ENCODE results near the gene CALCOCO1.
"Not testable (repeated sequence)": the region's sequence is repeated elsewhere in the genome, so short reads cannot be mapped to it uniquely, and the experiment has no call there.

CALCOCO1 gene, protein sequence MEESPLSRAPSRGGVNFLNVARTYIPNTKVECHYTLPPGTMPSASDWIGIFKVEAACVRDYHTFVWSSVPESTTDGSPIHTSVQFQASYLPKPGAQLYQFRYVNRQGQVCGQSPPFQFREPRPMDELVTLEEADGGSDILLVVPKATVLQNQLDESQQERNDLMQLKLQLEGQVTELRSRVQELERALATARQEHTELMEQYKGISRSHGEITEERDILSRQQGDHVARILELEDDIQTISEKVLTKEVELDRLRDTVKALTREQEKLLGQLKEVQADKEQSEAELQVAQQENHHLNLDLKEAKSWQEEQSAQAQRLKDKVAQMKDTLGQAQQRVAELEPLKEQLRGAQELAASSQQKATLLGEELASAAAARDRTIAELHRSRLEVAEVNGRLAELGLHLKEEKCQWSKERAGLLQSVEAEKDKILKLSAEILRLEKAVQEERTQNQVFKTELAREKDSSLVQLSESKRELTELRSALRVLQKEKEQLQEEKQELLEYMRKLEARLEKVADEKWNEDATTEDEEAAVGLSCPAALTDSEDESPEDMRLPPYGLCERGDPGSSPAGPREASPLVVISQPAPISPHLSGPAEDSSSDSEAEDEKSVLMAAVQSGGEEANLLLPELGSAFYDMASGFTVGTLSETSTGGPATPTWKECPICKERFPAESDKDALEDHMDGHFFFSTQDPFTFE

DNA sequence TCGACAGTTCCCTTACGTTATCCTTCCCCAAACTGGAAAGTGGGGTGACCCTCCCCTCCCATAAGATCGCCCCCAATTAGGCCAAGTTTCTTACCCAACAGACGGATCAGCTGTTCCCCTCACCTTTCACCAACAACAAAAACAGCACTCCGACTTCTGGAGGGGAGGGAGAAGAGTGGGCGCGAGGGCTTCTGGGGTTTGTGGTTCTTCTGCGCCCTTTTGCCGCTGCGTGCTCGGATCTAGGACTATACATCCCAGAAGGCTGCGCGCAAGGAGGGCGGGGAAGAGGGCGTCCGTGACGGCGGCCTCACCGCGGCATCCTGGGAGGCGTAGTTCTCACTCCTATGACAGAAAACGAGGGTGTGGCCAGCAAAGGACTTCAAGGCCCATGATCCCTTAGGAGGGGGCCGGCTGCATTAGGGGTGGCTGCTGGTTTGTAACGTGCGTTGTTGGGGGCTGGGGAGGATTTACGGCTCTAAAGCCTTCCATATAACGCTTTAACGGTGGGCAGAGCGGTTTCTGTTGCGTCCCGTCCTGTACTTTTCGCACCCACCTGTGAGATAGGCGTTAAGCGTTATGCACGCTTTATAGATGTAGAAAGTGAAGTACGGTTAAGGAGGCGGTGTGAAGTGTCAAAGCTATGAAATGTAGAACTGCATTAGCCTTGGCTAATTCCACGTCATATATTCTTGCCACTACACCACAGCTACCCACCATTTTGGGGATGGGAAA lies at the start of gene CALCOCO1:
CALCOCO1 (minus strand) TSS at position 143 of the 732 bp plus-strand sequence. CDS start 2,210 bp downstream, outside the sequence.
- peak; percentile 86 for DNase-seq

DNA sequence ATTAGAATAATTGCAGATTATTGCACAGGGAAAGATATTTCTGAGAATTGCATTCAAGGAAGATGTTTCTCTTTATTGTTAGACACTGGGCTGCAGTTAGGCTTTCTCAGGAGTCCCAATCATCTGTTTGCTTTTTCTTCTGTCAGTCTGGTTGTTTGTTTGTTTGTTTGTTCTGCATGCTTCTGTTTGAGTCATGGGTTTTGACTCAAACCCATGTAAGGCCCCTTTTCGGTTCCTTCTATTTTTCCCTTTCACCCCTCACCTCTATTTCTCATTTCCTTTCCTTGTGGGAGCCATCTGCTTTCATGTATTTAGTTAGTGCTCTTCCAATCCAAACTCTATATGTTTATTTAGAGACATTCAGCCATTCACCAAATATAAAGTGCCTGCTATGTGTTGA lies 49.6 kb upstream of the CALCOCO1 start:
- no peak for DNase-seq

DNA sequence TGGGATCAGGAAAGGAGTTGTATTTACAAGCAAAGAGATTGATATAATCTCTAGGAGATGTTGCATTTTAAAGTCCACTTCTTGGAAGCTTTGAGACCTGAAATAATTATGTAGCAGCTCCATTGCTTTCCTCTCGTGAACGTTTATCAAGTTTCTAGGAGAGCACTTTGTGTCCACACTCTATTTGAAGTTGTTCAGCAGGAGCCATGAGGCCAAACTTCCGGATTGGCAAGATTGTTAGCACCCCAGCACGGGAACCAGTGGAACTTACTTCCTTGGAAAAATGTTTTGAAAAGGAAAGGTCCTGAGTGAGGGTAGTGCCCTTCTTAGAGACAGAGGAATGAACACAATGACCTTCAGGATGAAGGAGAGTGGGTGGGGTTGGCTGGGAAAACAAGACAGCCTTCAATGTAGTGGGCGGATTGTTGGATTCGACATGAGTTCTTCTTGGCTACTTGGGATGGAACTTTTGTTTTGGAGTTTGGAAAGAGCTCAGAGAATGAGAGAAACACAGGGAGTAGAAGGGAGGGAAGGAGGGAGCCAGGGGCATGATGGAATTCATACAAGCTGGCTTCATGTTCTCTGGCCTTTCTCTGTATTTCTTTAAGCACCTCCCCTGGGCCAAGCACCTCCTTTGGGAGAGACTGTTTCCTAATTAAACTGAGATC lies 48.4 kb upstream of the CALCOCO1 start:
- DNase-seq, result no peak

DNA sequence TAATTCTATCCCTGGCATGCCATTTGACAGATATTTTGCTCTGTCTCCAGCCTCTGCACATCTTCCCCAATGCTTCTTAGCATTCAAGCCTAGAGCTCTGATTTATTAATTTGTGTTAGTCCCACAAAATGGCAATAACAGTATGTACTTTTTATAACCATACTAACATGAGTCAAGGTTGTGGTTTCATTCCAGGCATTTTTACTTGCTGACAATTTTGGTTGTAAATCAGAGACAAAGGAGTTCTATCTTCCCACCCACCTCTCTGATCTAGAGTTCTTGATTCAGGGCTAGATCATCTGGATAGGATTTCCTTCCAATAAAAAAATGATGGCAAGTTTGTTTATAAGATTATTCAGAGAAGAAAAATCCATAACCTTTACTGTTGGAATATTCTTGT lies 43.0 kb upstream of the CALCOCO1 start:
- no peak for DNase-seq

DNA sequence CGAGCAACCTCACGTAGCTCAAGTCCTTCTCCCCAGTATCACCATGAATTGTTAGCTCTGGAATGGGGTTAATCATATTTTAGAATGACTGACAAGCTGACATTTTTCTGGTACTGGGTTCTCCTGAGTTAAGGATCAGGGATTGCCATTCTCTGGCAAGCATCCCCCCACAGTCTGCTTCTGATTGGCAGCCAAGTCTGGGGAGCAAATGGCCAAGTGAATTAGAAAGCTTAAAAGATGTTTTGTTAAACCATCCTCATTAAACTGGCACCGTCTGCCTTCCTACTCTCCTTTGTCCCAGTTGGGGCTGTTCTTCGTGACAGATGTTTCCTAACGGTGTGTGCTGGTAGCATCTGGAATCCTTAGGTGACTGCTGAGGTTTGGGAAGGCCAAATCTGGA lies 41.7 kb upstream of the CALCOCO1 start:
- DNase-seq, result no peak

DNA sequence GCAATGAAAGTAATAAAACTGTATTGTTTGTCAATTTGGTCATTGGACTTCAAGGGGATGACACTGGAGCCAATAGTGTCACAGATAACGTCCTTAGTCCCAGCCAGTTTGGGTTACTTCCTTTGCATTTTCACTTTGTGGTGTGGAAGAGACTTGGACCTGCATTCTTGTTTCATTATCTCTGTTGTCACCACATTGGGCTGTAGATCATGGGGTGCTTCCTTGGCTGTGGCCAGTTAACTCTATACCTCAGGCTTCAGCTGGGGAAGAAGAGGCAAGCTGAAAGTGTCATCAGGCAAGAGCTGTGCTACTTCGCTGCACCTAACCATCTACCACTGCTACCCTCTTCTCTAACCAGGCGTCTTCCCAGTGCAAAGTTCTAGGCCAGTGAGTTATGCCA lies 39.6 kb upstream of the CALCOCO1 start:
- DNase-seq, result no peak

DNA sequence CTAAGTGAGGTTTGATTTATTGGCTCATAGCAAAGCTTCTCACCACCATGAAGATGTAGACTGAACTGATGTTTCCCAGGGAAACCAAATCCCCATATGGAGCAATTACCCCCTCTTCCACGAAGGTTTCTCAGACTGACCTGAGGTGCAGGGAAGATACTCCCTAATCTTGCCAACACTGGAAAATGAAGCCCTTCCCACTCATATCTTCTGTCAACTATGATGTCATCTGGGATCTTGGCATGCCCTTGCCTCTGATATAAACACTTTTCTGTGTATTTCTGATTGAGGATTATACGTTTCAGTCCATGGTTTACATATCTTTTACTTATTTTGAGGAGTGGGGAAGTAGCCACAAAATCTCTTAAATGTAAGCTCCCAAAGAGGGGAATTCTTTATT lies 38.6 kb upstream of the CALCOCO1 start:
- DNase-seq, result no peak

DNA sequence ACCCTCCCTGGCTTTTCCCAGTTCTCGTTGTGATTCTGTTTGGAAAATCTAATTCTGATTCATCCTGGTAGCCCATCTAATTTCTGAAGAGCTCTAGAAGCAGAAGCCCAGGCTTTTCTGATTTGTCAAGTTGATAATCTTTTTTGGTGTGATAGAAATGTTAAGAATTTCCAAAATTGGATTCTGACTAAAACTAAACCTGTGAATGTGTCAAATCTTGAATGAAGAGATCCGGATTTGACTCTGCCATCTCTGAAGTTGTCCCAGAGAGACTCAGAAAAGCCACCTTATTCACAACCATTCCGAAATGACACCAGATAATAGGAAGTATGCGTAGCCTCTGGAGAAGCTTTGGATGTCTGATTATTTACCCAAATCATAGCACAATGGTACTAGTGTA lies 37.4 kb upstream of the CALCOCO1 start:
- DNase-seq, result no peak

DNA sequence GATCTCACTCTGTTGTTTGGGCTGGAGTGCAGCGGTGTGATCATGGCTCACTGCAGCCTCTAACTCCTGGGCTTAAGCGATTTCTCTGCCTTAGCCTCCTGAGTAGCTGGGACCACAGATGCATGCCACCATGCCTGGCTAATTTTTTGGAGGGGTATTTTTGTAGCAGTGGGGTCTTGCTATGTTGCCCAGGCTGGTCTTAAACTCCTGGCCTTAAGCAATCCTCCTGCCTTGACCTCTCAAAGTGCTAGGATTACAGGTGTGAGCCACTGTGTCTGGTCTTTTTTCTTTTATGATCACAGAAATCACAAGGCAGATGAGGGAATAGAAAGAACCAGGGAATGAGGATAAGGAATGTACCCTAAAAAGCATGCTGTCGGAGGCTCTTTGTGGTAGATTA lies 35.5 kb upstream of the CALCOCO1 start:
- not testable (repeated sequence) for DNase-seq

DNA sequence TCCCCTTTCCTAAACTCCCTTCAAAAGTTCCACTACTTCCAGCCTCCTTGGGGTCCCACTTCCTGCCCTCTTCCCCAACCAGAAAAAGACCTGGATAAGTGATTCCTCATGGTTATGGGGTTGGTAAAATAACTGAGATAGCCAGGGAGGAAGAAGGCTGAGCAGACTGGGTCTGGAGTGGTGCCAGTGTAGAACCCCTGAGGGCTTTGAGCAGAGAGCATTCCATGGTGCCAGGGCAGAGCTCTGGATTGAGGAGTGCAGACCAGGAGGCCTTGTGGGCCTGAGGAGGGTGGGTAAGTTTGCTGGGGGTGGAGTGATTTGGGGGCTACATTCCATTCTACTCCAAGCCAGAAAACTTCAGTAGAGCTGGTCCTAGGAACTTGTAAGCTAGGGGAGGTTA lies 34.1 kb upstream of the CALCOCO1 start:
- DNase-seq, result no peak

DNA sequence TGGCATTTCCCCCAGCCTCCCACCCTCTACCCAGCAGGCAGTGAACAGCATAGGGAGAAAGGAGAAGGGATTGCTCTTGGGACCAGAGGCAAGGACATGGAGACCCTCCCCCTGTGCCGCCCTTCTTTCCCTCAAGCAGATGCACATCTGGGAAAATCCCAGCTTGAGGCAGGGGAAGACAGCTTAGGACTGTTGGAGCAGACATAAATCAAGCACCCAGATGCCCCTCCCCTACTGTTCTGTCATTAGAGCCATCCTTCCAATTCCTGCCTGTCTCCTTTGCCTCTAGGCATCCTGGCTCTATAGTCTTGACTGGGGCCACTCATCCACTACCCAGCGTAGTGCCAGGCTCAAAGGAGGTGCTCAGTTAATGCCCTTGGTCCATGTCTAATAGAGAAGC lies 32.0 kb upstream of the CALCOCO1 start:
- no peak for DNase-seq

DNA sequence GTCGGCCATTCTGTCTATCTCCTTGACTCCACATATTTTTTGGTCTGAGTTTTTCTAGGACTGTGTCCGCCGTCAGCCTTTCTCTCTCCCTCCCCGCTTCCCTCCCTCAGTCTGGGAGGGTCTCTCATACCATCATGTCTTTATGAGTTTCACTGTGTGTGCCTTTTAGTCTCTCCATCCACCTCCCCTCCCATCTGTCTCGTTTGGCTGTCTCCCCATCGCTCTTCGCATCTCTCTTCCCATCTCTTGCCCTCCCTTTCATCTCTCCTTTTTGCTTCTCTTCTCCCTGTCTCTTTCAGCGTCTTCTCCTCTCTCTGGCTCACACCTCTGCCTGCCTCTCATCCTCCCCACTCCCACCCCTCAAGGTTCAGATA lies 31.5 kb upstream of the CALCOCO1 start:
- DNase-seq, result no peak

DNA sequence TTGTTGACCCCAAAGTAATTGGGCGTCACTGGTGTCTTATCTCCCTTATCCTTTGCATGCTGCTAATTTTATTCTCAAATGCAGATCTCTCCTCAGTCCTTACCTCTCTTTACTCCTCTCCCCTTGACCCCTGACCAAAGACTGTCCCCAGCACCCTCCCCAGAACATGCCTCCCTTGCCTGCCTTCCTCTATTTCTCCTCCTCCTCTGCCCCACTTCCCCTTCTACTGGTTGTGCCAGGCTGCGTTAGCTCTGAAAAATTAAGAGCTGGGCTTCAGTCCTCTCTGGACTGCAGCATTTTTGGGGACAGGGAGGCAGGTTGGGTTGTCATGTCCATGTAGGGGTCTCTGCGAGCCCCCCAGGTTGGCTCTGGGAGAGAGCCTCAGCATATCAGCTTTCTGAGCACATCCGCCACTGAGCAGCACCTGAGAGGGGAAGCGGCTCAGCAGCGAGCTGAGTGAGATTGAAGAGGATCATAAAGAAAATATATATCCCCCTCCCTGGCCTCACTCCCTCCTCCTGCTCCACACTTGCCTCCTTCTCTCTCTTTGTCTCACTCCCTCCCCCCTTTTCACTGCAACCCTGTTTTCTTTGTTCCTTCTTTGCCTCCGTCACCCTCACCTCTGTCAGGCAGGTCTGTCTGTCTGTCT lies 31.0 kb upstream of the CALCOCO1 start:
- DNase-seq, result no peak

DNA sequence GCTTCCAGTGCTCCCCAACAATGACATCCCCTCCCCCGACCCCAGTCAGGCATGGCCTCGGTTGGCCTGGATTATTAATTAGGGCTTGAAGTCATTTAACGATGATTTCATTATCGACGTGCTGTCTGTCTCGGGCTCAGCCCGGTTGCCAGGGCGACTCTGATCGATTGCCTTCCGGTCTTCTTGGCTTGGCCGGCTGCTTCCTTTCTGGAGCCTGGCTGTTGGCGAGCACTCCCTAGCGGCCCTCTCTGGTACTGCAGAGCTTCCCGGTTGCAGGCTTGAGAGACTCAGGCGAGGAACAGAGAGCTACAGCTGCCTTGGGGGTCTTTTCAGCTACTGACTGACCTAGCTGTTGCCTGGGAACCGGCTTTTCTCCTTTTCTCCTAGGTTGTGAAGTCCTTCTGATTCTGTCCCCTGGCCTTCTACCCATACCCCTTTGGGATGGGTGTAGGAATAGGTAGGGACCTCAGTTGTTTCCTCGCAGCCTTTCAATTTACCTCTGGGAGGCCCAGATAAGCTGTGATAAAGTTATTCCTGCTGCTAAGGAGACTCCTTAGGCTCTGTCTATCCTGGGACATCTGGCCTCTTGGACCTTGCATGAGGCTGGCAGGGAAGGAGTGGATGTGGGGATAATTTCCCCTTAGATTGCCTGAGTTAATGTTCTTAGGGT lies 30.0 kb upstream of the CALCOCO1 start:
- DNase-seq, result no peak

DNA sequence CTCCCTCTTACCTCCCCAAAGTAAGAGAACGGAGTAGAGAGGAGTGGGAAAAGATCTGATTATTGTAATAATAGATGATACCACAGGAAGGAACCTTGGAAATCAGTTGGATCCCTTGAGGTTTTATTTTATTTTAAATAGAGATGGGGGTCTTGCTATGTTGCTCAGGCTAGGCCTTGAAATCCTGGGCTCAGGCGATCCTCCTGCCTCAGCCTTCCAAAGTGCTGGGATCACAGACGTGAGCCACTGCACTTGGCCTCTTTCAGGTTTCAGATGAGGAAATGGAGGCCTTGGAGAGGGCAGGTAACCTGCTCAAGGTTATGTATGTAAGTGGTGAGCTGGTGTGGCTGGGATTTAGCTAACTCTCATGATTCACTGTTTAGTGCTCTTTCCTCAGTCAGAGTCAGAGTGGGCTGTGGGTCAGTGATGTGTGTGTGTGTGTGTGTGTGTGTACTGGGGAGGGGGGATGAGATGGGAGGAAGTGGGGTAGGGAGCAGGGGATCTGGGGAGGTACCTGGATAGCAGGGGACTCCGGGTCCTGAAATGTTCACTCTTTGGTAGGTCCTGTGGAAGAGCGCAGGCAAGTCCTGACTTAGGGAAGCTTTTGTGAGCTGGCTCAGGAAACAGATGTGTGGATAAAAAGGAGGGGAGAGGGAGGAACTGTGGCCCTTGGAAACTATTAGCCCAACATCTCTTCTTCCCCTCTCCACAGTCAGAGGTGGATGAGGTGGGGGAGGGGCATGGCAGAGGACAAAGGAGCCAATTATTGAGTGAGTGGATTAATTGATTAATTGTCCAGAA lies 29.2 kb upstream of the CALCOCO1 start:
- no peak for DNase-seq

DNA sequence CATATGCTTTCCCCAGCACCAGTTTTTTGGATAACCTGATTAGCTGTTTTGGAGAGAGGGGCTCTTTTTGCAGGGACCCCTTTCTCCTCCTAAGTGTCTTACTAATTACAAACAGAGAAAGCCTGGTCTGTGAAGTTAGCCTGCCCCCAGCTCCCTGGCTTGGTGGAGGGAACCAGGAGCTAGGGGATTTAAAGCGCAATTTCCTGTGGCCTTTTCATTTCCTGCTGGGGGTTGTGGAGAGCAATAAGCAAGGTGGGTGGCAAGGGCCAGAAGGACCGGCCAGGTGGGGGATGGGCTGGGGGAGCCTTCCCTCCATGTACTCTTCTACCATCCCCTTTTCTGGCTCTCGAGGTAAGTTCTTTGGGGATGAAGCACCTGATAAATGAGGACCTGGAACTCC lies 28.6 kb upstream of the CALCOCO1 start:
- no peak for DNase-seq

DNA sequence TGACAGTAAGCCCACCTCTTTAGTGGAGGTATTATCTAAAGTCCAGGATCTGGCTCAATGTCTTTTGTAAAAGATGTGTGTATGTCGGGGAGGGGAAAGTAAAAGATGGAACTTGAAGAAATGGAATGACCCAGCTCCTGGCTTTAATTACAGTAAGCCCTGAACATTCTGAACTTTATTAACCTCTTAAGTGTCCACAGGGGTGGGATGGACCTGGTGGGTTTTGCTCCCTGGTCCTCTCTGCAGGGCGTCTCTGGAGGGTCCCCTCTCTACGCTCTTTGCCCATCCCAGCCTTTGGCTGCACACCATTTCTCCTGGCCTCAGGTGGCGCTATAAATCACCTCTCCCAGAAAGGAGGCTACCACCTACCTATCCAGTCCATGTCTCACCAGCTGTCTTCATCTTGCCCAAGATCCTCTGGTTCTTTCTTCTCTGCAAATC lies 28.2 kb upstream of the CALCOCO1 start:
- no peak for DNase-seq

DNA sequence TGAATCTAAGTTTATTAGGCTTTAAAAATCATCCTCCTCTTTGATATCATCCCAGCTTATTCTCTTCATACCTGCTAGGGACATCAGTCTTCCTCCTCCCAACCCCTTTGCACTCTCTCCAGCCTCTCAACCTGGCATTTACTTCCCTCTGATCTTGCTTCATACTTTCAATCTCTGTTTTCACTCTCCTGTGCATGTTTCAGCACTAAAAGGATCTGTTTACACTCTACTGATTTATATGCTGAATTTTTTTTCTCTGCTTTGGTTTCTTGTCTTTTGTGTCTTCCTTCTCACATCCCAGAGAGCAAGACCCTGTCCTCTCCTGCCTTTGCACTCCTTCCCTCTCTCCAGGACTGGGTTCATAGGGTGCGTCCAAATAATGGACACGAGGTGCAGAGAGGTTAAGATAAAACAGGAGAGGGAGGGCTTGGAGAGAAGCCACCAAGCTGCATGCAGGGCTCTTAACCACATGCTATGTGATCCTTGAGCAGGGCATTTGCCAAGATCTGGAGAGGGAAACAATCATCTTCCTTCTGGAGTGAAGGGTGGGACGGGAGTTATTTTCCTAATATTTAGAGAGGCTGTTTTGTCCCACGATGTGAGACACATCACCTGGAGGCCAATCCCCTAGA lies 27.5 kb upstream of the CALCOCO1 start:
- peak; percentile 38 for DNase-seq

DNA sequence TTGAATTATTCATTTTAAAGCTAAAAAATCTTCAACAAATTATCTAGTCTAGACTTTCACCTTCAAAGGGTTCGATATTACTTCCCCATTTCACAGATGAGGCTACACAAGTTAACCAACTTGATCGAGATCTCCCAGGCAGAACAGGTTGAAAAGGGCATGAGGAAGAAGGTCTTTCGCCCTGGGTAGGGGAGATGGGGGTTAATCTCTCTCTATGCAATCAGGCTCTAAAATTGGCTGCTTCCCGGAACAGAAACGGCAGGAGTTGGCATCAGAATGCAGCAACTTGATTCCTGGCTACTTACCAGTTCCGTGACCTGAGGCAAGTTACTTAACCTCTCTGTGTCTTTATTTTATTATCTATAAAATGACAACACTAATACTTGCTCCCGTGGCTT lies 26.9 kb upstream of the CALCOCO1 start:
- DNase-seq, result no peak

DNA sequence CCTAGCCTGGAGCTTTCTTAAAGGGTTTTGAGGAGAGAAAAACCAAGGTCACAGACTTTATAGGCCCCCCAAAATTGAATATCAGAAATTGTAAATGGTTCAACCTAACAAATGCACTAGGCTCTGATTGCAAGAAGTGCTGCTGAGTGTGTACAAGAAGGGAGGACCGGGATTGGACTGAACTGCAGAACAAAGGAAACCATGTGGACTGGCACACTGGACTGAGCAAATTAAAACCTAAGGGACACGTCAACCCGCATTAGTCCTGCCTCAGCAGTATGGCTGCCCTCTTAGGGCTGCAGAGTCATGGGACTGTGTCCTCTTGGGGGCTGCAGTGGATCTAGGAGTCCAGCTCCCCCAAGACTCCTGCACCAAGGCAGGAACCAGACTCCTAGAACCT lies 25.4 kb upstream of the CALCOCO1 start:
- DNase-seq, result no peak

DNA sequence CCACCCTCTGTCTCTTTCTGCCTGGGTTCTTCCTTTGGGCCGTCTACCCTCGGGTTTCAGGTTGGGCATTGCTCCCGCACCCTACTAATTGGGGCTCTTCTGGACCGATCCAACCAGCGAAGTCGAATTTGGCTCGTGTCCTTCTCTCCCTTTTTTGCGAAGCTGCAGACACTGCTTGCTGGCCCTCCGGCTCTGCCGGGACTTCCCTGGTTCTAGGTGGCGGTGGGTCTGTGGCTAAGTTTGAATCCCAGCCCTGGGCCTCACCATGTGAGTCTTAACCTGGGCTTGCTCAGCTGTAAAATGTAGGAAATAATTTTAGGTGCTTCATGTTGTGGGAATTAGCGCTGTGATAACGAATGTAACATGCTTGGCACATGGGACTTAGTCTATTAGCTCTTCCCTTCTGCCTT lies 24.9 kb upstream of the CALCOCO1 start:
- DNase-seq, result no peak
